SHP77 (cell line): Measurements from ENCODE around the gene EFNA1.
A peak's percentile ranks its signal among the peaks of the same experiment; 100 is the strongest.

ENCODE experiments used
- DNase-seq, 2 experiments: peaks; one replicate each; lab custom pipeline; 2025; lab: John Stamatoyannopoulos, UW

The EFNA1 gene, protein sequence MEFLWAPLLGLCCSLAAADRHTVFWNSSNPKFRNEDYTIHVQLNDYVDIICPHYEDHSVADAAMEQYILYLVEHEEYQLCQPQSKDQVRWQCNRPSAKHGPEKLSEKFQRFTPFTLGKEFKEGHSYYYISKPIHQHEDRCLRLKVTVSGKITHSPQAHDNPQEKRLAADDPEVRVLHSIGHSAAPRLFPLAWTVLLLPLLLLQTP

DNA sequence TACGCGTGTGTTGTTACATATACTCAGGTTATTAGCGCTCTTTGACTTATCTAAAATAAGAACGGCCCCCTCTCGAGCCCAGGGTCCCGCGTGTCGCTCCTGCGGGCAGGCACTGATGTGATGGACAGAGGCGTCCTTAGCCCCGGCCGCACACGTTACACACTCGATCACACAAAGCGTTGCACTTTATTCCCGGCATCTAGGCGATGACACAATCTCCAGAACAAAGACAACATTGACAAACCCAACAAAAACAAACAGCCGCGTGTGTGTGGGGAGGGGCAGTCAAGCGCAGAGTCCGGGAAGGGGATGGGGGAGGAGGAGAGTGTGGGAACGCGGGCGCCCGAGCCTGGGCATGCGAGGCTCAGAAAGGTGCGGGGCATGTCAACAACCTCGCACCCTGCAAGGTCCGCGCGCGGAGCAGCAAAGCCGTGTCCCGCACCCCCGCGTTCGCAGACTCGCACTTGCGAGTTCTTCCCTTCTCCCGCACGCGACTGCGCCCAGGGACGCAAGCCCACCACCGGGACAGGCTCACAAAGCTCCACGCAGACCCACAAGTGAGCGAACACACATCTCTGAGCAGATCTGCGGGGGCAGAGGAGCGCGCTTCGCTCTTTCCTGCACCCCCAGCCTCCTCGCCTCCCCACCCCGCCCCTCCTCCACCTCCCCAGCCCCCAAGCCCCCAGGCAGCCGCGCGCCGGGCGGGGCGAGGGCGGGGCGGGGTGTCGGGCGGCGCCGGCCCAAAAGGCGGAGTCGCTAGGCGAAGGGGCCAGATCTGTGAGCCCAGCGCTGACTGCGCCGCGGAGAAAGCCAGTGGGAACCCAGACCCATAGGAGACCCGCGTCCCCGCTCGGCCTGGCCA, at the start of gene EFNA1:
TSS of gene EFNA1 (plus strand) at position 772 of the 862 bp plus-strand sequence. CDS start 102 bp downstream, outside the sequence.
- DNase-seq = peak; percentile 74 to 85

DNA sequence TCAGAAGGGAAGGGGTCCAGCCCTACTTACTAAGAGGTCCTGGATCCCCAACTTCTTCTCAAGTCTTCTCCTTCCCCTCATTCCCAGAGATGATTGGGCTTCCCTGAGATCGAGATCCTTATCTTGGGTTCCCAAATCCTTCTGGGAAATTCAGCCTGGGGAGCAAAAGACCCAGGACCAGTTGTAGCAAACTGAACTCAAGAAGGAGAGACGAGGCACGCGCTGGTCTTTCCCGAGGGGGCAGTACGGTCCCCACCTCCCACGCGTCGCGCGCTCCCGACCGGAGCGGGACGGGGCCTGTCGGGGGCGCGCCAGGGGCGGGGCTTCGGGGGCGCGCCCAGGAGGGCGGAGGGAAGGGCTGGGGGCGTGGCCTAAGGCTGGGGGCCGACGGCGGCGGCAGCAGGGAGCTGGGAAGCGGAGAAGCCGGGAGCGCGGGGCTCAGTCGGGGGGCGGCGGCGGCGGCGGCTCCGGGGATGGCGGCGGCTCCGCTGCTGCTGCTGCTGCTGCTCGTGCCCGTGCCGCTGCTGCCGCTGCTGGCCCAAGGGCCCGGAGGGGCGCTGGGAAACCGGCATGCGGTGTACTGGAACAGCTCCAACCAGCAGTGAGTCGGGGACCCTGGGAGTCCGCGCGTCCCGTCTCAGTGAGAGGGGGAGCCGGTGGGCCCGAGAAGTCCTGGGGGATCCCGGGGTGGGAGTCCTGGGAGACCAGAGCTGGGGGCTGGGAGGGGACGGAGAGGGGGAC, 49.0 kb upstream of the EFNA1 start, which contains the start of gene EFNA3:
TSS of gene EFNA3 (plus strand) at position 369 of the 741 bp plus-strand sequence. CDS start at position 474, 105 bp downstream.
- DNase-seq = peak; percentile 51 to 61

DNA sequence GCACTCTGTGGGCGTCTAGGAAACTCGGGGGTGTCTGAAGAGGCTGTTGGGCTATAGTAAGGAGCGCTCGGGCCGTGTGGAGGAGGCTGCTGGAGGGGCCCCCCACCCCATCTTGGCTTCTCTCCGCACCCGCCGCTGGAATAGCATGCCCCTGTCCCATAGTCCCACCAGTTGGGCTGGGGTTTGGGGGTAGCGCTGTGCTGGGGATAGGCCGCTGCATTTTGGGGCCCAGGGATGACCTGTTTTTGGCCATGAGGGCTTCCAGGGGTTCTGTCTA, 48.5 kb upstream of the EFNA1 start:
- DNase-seq = no peak

DNA sequence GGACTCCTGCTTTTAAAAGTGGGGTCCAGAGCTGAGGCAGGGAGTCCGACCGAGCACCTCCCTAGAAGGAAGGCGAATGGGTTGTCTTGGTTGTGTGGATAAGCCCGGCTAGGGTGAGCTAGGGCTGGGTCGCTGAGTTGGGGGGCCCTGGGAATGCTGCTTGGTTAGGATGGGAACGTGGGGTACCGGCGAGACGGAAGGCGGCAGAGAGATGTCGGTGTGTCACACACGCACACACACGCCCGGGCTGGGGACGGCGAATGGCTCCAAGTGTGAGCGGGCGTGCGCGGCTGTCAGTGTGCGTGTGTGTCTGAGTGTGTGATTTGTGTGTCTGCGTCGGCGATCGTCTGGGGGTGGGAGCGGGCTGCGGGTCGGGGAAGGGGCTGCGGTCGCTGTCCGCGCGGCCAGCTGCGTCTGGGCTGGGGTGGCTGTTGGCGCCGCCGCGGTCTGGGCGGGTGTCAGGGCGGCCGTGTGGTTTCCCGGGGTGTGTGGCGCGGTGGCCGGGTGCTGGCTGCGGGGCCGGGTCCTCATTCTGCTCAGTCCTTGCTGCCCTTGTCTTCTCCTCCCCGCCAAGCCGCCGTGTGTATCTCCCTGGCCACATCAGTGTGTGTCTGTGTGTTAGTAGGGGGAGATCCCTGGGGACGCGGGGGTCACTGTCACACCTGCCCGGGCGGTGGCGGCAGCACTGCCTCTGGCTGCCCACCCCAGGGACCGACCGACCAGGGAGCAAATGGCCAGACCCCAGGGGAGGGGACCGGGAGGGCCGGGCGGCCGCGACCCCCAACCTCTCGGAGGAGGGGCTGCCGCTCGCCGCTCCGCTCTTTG, 48.0 kb upstream of the EFNA1 start:
- DNase-seq = peak in 1 of 2 experiments; percentile 51

DNA sequence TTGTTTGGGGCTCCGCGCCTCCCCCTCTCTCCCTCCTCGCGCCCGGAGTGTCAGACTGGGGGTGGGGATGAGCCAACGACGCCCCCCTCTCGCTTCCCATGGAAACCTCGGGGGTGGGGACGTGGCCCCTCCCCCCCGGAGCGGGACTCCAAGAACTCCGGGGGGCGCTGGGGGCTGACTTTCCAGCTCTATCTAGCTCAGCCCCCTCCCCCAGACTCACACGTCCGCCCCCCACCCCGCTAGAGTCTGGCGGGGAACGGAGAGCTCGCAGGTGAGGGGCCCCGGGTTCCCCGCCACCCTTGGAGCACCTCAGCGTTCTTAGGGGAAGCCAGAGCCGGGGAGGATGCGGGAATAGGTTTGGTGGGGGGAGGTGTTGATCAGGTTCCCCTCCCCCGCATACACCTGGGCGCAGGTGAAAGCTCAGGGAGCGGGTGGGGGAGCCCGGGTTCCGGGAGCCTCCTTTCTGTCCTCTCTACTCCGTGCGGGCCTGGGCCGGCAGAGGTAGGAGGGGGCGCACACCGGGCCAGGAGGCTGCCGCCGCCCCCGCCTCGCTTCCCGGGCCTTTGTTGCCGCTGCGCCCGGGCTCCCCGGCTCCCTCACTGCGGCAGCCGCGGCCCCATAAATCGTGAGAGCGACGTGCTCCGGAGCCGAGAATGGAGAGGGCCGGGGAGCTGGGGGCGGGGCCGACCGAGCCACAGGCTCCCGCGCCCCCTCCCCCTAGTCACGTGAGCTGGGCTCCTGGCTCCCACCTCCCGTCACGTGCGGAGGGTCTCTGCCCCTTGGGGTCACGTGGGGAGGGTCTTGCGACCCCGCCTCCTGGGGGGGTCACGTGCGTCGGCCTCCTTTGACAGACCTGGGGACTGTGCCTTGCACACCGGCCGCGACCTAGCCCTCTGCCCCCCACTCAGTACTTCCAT, 47.1 kb upstream of the EFNA1 start:
- DNase-seq = peak; percentile 70 to 80

DNA sequence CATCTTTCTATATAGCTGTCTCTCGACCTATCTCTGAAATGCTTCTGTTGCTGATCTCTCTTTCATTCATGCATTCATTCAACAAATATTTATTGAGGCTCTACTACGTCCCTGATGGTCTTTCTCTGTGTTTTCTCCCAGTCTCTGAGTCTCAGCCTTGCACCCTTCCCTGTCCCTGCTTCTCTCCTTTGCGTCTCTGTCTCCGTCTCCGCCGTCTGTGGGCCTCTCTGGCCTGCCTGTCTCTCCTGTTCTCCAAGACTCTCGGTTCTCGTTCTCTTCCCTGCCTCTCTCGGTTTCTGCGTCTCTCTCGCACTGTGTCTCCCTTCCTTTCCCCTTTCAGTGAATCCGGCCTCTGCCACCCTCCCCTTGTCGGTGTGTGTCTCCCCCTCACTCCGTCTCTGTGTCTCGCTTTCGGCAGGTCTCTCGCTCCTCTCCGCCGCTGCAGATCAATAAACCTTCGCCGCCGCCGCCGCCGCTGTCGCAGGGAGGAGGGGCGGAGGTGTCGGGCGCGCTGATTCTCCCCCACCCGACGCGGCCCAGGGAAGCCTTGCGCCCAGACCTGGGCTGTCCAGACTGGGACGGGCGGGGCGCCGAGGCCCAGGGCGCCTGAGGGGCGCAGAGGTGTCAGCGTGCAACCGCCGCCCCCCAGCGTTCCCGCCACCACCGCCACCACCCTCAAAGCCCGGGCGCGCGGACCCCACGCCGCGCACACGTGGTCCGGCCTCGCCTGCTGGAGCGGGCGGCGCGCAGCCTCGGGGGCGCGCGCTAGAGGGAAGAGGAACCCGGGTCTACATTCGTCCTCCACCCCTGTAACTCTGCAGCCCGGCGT, 46.0 kb upstream of the EFNA1 start:
- DNase-seq = no peak

DNA sequence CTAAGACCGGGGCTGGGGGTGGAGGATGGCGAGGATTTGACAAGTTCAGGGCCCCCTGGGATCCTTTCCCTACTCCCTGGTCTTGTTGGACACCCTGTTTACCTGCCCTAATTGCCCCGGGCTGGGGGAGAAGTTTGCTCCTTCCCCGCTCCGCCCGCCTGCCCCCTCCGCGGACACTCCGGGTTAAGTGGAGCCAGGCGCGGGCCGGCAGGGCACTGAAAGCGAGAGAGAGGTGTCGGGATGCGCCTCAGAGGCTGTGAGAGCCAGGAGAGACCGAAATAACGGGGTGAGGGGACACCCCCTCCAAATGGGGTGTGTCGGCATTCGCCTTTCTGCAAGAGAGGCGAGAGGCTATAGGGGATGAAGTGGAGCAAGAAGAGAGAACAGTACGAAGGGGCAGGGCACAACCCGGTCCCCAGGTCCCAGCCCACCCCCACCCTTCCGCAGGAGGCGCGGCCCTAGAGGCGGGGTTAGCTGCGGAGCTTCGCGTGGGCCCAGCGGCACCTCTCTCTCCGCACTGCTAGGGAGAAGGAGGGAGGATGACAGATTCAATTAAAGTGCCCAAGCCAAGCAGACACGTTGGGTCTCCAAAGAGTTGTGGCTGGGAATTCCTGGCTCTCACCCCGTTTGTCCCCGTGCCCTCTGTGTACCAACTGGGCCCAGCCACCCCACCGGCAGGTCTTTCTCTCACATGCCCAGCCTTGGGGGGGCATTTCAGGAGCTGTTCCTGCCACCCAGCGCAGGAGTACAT, 45.2 kb upstream of the EFNA1 start:
- no peak for DNase-seq

DNA sequence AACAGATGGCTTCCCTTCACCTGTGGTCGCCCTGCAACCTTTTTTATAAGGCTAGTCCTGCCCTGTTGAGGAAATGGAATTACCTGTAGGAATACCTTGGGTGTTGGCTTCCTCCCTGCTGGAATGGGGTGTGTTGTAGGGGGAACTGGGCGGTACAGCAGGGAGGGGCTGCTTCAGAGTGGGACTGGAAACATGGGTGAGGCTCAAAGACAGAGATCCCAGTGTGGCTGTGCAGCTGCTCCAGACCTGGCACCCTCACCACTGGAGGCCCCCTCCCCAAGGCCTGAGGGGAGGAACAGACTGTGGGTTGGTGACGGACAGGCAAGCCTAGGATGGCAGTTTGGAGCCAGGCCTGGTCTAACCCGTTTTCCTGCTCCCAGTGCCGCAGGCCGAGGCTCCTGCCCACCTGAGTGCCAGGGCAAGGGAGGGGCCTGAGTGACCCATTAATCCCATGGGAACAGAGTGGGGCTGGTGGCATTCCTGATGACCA, 44.6 kb upstream of the EFNA1 start:
- no peak for DNase-seq

DNA sequence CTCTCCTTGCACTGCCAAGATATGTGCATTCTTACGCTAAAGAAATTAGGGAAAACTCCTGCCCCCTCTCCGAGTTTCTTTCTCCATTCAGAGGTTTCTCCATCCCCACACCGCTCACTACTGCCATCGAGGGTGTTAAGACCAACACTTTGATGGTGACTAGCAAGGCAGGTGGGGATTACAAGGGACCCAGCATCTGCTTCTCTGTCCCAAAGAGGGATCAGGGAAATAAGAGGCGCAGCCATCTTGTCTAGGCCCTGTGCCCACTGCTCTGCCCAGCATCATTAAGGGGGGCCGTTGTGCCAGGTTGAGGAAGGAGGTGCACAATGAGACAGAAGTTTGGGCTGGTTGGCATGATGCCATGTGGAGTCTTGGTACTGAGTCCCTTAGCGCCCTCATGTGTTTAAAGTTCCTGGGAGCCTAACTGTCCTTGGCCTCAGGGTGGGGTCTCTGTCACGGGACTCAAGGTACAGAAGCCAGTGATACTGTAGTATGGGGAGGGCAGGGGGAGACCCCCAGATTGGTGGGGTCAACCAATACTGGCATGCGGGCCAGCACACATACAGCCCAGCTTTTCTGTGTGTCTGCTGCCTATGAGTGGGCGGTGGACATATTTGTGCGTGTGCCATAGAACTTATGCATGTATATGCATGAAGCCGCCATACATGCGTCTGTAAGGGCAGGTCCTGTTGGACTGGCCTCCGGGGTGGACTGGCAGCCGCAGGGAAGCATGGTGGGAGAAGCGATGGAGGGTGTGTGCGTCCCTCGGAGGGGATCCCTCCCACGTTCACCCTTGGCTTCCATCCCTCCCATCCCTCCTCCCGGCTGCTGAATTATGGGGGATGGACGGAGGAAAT, 43.6 kb upstream of the EFNA1 start:
- peak; percentile 43 to 66 for DNase-seq

DNA sequence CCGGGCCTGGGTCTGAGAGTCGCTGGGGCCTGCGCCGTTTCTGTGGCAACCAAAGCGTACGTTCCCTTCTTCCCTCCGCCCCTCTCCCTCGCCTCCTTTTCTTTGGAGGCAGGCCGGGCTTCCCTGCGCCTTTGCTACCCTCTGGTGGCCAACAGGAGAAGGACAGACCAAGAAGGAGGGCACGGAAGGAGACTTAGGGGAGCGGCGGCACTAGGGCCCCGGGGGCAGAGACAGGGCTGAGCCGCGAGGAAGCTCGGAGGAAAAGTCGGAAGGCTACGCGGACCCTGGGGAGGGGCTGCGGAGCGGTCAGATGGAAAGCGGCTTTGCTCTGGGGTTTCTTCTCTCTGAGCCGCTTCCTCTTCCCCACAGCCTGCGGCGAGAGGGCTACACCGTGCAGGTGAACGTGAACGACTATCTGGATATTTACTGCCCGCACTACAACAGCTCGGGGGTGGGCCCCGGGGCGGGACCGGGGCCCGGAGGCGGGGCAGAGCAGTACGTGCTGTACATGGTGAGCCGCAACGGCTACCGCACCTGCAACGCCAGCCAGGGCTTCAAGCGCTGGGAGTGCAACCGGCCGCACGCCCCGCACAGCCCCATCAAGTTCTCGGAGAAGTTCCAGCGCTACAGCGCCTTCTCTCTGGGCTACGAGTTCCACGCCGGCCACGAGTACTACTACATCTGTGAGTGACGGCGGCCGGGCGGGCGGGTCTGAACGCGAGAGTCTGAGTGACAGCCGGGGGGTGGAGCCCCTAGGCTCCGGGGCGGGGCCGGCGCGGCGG, 42.8 kb upstream of the EFNA1 start:
- peak; percentile 98 for DNase-seq

DNA sequence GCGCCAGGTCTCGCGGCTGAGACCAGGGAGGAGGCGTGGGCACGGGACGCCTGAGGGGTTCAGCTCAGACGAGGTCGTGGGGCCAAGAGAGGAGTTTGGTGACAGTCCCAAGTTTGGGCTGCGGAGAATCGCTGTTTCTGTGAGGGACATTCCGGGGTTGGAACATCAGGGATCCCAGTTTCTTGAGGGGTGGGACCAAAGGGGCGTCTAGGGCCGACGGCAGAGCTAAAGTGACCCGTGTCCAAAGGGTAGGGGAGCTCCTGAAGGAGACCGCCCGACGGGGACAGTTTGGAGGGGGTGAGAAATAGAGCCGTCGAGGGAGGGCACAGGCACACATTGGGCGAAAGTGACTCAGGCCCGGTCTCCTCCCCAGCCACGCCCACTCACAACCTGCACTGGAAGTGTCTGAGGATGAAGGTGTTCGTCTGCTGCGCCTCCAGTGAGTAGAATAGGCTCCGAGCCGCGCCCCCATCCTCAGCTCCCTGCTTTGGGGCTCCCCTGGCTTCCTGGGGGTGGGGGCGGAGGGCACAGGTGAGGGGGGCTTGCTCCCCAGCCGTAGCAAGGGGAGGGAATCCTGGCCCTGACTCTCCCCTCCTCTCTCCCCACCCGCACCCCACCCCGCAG, 42.1 kb upstream of the EFNA1 start:
- DNase-seq = peak in 1 of 2 experiments; percentile 38

DNA sequence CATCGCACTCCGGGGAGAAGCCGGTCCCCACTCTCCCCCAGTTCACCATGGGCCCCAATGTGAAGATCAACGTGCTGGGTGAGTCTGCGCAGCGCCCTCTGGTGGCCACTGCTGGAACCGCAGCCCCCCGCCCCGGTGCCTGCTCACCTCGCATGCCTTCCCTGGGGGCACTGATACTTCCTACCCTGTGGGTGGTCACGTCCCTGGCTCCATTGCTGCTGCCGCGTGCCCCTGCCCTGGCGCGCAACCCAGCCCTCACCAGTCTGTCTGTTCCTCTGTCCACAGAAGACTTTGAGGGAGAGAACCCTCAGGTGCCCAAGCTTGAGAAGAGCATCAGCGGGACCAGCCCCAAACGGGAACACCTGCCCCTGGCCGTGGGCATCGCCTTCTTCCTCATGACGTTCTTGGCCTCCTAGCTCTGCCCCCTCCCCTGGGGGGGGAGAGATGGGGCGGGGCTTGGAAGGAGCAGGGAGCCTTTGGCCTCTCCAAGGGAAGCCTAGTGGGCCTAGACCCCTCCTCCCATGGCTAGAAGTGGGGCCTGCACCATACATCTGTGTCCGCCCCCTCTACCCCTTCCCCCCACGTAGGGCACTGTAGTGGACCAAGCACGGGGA, 41.4 kb upstream of the EFNA1 start:
- peak; percentile 53 to 65 for DNase-seq

DNA sequence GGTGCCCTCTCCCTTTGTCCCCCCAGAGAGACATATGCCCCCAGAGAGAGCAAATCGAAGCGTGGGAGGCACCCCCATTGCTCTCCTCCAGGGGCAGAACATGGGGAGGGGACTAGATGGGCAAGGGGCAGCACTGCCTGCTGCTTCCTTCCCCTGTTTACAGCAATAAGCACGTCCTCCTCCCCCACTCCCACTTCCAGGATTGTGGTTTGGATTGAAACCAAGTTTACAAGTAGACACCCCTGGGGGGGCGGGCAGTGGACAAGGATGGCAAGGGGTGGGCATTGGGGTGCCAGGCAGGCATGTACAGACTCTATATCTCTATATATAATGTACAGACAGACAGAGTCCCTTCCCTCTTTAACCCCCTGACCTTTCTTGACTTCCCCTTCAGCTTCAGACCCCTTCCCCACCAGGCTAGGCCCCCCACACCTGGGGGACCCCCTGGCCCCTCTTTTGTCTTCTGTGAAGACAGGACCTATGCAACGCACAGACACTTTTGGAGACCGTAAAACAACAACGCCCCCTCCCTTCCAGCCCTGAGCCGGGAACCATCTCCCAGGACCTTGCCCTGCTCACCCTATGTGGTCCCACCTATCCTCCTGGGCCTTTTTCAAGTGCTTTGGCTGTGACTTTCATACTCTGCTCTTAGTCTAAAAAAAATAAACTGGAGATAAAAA, 40.7 kb upstream of the EFNA1 start:
- no peak for DNase-seq

DNA sequence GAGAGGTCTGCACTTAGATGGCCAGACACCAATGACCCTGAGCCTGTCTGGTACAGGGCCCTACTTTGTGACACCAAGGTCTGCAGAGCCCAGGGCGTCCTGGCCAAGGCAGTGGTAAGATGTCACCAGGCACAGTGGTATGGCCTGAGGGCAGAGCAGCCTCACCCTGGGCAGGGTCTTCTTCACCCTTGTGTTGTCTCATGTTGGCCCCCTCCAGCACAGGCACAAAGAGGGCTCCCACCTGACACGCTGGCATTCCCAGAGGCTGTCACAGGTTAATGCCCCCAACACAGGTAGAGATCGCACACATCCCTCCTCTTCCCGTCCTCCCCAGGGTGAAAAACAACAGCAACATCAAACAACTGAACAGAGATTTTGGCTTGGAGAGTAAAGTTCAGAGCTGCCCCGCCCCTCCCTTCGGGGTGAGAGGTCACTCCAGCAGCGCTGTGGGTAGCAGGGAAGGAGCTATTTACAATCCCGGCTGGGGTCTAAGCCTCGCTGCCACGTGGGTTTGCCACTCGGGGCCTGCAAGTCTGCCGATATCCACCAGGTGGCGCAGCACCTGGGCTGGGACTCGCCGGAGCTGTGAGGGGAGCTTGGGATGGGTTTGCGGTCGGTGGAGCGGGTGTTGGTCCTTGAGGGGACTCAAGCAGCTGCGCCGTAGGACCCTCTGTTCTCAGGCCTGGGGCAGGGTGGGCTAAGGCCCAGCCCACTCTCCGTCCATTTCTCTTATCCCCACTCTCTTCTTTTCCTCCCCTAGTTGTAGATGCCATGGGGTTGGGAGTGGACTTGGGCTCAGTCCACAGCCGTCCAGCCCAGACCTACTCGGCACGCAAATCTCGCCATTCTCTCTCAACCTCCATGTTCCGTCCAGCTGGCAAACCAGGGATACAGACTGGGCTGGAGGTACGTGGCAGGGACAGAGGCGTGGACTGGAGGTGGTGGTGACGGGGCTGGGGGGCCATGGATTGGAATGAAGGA, 36.3 kb upstream of the EFNA1 start:
- DNase-seq = peak; percentile 88 to 94
